Left lung (tissue), 10 donors: ENCODE data around the gene AMZ2. TPM values are rescaled to one million over a fixed set of nuclear protein-coding genes. Genes with fewer than 3 reads are reported as not detected.

Source experiments
- ATAC-seq: fragments of 200-7000 bp; cut with Tn5 transposase; one replicate; pipeline ENCODE4 v1.9.1; 2020; ENCODE audit warnings: moderate library complexity
- DNase-seq, 4 donors: peaks; one replicate each; pipeline ENCODE4 v3.0.0-alpha.2; 2013 to 2020
- H3K27ac ChIP-seq, 2 donors: fragments of 200-600 bp; sonication (generic) in 1 of 2; one replicate each; pipeline versions ENCODE4 v1.5.0 to v1.8.0; 2020 to 2021
- H3K27me3 ChIP-seq, 2 donors: fragments of 200-600 bp; sonication (generic) in 1 of 2; one replicate each; pipeline versions ENCODE4 v1.5.0 to v1.8.0; 2020 to 2021
- H3K36me3 ChIP-seq, 2 donors: fragments of 200-600 bp; sonication (generic) in 1 of 2; one replicate each; pipeline versions ENCODE4 v1.5.0 to v1.8.0; 2020 to 2021
- H3K4me1 ChIP-seq, 2 donors: fragments of 200-600 bp; one replicate each; pipeline ENCODE4 v1.8.0; 2021
- H3K4me3 ChIP-seq, 2 donors: fragments of 200-600 bp; sonication (generic) in 1 of 2; one replicate each; pipeline versions ENCODE4 v1.5.0 to v1.8.0; 2020 to 2021; ENCODE audit warnings: mild to moderate bottlenecking in 1 of 2
- H3K9me3 ChIP-seq, 2 donors: fragments of 200-600 bp; sonication (generic) in 1 of 2; one replicate each; pipeline versions ENCODE4 v1.5.0 to v1.8.0; 2020 to 2021
- intact Hi-C, 2 donors: fragments of 100-400 bp; cut with DNase I; formaldehyde crosslinking; loops; one replicate each; pipeline versions ENCODE4 v1.11.2 to v1.14.2; 2022
- polyA plus RNA-seq, 6 donors: library from polyadenylated mRNA; unstranded; fragments of 120-200 nt; gene quantifications; one replicate each; pipeline ENCODE4 v1.2.1, GENCODE V29; 2013; ENCODE audit not compliant: insufficient read length in 6 of 6
- total RNA-seq, 2 donors: library from RNA; stranded (reverse); fragmentation: NEBNext Ultra II Directional; extraction: Animal tissue kit (Norgen Biotek cat#: 25700); gene quantifications; one replicate each; pipeline ENCODE4 v1.2.1, GENCODE V29; 2021
- TF ChIP-seq, protein P1 (sequence below), 2 donors: fragments of 200-600 bp; sonication (generic) in 1 of 2; IDR thresholded peaks; one replicate each; pipeline versions ENCODE4 v1.5.0 to v1.8.0; 2021; ENCODE audit warnings: antibody characterized with exemption in 2 of 2
- donor health status: DM: no; HTN: yes; CAD: no.
- donor health status: DM: no; HTN: no; CAD: no.

Gene AMZ2
- total and polyA plus RNA-seq, 8 donors: 48.4 to 86.1 (median 75.1) TPM

GRCh38 chr17:68238164-68238870, 9.5 kb upstream of the AMZ2 start:
- no peak for ATAC-seq
- Histone ChIP-seq H3K27me3 (no peaks in the 10 kb centered on the region), H3K4me1 (peaks cover 0 to 35% of the 10 kb centered on the region in 2 donors), H3K9me3 (no peaks in the 10 kb centered on the region), H3K4me3 (no peak overlapping the region), H3K27ac (peak overlapping the region; percentile 83 to 88), H3K36me3 (no peaks in the 10 kb centered on the region)
- no peak for DNase-seq
- TF ChIP-seq, protein P1, sequence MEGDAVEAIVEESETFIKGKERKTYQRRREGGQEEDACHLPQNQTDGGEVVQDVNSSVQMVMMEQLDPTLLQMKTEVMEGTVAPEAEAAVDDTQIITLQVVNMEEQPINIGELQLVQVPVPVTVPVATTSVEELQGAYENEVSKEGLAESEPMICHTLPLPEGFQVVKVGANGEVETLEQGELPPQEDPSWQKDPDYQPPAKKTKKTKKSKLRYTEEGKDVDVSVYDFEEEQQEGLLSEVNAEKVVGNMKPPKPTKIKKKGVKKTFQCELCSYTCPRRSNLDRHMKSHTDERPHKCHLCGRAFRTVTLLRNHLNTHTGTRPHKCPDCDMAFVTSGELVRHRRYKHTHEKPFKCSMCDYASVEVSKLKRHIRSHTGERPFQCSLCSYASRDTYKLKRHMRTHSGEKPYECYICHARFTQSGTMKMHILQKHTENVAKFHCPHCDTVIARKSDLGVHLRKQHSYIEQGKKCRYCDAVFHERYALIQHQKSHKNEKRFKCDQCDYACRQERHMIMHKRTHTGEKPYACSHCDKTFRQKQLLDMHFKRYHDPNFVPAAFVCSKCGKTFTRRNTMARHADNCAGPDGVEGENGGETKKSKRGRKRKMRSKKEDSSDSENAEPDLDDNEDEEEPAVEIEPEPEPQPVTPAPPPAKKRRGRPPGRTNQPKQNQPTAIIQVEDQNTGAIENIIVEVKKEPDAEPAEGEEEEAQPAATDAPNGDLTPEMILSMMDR (IDR thresholded peaks at IDR 0.05): no peak
- intact Hi-C loops: no loop called here

- H3K27ac ChIP-seq: peak overlapping the region in 1 of 2 donors; percentile 88
- TF ChIP-seq, protein P1 (IDR thresholded peaks at IDR 0.05): no peak
Measured at GRCh38 chr17:68238871-68239253, 9.0 kb upstream of the AMZ2 start.

DNA sequence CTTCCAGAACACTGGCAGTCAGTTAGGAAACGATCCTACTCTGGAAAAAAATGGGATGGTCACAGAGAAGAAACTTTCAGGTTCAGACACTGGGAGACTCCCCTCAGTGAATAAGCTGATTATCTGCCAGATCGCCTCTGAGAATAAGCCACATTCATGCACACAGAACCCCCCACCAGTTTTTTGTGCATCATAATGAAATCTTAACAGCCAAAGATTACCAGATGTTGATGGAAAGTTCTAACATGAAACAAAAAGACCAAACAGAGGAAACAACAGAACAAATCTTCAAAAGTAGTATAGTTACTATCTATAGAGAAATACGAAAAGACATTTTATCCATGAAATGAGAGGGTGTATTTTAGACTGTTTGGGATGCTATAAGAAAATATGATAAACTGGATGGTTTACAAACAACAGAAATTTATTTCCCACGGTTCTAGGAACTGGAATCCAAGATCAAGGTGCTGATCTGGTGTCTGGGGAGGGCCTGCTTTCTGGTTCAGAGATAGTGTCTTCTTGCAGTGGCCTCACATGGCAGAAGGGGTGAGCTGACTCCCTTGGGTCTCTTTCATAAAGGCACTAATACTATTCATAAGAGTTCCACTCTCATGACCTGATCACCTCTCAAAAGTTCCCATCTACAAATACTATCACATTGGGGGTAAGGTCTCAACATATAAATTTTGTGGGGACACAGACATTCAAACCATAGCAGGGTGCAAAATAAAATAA, 8.0 kb upstream of the AMZ2 start:
- TF ChIP-seq, protein P1 (IDR thresholded peaks at IDR 0.05): no peak
- Histone ChIP-seq H3K4me1 (peaks cover 0 to 31% of the 10 kb centered on the region in 2 donors), H3K9me3 (no peaks in the 10 kb centered on the region), H3K27me3 (no peaks in the 10 kb centered on the region), H3K4me3 (no peak overlapping the region), H3K36me3 (no peaks in the 10 kb centered on the region), H3K27ac (no peak overlapping the region)
- DNase-seq (no peak), ATAC-seq (no peak)
- intact Hi-C loops: loop anchor here in 1 of 2 donors (10.0 kb wide), 1 partner anchor 215 kb away; the partner anchor contains the start of gene WIPI1

More at GRCh38 chr17:68238871-68239253, 9.0 kb upstream of the AMZ2 start:
- Histone ChIP-seq H3K9me3 (no peaks in the 10 kb centered on the region), H3K36me3 (no peaks in the 10 kb centered on the region), H3K27me3 (no peaks in the 10 kb centered on the region), H3K4me1 (peaks cover 0 to 35% of the 10 kb centered on the region in 2 donors), H3K4me3 (no peak overlapping the region)
- ATAC-seq (no peak), DNase-seq (no peak)
- intact Hi-C loops: no loop called here

- Histone ChIP-seq H3K27me3 (no peaks in the 10 kb centered on the region), H3K36me3 (peaks cover 0 to 9% of the 10 kb centered on the region in 2 donors), H3K4me1 (peaks cover 10 to 24% of the 10 kb centered on the region in 2 donors), H3K9me3 (no peaks in the 10 kb centered on the region), H3K27ac (no peak overlapping the region), H3K4me3 (peak overlapping the region in 1 of 2 donors; percentile 88)
- intact Hi-C loops: loop anchor here in 1 of 2 donors (10.0 kb wide), 1 partner anchor 208 kb away; the partner anchor contains the start of gene WIPI1
- TF ChIP-seq, protein P1 (IDR thresholded peaks at IDR 0.05): no peak
- no peak for DNase-seq
- ATAC-seq: no peak
Measured at GRCh38 chr17:68246271-68247028, 1.4 kb upstream of the AMZ2 start.
